IPS DF 4.7 (cell line): Measurements from ENCODE around the gene NDUFAF8.

Experiments
- DNase-seq: peaks from one replicate; pipeline ENCODE4 v3.0.0-alpha.2; 2013; ENCODE audit warnings: low spot score; ENCODE audit errors: extremely low read depth

Gene NDUFAF8

DNA sequence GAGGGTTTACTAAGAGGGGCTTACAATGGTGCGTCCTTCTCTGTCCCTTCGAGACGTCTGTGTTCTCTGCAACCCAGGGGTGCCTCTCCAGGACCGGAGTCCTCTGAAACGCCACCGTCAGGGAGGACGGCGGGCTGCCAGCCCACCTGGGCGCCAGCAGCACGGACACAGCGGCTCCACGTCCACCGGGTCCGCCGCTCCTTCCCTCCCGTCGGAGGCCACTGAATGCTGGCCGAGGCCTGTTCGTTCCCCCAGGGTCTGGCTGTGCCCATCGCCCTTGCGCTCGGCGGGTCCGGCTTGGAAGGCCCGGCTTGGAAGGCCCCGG is 666 bp upstream of the NDUFAF8 start:
- no peak for DNase-seq

DNA sequence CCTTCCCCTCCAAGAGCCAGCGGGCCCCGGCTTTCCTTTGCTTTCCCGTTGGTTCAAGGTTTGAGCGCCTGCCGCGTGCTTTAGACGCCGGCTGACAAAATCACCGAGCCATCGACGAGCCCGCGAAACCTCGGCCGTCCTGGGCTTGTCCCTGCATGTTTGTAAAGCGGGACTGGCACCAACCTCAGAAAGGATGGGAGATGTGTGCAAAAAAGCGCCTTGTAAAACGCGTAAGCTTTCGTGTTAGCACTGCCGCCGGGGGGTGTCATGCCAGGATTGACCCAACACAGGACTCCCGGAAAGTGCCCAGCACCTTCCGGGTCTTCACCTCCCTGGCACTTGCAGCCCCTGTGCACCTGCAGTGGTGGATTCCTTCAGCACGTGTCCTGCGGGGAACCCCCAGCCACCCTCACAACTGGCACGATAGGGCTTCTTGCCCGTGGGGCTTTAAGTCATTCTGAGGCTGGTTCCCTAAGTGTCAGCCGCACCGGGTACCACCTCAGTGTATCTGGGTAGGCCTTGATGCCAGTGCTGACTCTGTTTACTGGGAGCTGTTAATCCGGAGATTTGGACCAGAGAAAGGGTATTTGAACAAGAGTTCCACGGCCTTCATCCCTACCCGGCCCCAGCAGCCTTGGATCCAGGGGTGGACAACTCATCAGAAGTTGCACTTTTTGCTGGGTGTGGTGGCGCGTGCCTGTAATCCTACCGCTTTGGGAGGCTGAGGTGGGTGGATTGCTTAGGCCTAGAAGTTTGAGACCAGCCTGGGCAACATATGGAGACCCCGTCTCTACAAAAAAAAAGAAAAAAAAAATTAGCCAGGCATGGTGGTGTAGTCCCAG is 817 bp downstream of the NDUFAF8 start:
- no peak for DNase-seq

DNA sequence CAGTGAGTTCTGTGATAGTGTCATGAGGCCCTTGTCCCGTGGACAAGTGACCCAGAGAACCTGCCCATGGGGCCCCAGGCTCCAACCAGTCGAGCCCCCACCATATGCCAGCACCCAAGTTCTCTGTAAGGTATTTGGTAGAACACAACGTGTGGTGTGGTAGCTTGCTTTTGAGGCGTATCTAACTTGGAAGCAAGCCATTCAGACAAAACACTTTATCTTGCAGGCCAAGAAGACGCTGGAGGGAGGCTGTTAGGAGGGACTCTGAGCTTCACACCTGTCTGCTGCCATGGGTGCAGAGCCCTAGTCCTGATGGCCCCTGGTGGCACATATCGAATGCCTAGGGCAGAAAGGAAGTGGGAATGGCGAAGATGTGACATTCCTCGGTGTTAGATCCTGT is 1.6 kb downstream of the NDUFAF8 start:
- DNase-seq, result no peak

DNA sequence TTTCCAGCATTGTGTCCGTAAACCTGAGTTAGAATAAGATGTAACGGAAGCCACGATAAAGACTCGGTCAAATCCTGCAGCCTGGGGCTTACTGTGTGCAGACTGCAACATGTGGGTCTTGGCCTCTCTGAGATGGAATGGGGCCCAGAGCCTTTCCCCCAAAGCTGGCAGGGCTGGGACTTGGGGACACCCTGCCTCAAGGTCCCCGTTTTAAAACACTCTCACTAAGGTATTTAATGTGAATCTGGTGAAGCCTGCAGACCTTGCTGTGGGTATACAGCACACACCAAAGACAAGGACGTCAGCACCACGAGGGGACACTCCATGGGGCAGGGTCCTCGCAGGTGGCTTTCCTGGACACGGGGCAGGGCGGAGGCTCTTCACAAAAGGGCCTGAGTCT is 2.1 kb downstream of the NDUFAF8 start:
- DNase-seq, result no peak

DNA sequence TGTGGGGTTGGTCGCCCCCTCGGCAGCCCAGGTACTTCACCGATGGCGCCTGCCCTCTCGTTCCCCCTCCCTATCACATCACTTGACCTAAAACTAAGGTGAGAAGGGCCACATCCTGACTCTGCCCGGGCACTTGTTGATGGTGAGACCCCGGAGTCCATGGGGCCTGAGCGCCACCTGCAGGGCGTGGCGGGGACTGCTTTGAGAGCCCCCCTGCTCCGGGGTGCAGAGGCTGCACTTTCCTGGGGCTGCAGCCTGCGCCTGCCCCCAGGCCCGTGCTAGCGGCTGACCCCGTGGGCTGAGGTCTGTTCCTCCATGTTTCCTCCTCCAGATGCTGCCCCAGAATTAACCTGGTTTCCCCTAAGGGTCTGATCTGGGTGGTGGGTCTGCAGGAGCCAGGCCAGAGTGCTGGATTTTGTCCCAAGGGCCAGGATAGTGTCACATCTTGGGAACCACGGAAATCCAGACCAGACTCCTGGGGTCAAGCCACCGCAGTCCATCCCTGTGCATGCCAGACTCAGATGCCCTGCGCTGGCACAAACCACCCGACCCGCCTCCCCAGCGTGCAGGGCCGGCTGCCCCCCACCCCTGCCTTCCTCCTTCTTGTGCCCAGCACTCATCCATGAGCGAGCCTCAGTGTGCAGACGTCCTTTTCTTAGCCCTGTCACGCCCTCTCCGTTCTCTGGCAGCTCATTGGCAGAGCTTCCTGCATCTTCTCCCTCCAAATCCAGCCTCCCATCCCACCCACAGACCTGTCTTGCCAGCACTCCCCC is 2.7 kb downstream of the NDUFAF8 start:
- DNase-seq, result no peak

DNA sequence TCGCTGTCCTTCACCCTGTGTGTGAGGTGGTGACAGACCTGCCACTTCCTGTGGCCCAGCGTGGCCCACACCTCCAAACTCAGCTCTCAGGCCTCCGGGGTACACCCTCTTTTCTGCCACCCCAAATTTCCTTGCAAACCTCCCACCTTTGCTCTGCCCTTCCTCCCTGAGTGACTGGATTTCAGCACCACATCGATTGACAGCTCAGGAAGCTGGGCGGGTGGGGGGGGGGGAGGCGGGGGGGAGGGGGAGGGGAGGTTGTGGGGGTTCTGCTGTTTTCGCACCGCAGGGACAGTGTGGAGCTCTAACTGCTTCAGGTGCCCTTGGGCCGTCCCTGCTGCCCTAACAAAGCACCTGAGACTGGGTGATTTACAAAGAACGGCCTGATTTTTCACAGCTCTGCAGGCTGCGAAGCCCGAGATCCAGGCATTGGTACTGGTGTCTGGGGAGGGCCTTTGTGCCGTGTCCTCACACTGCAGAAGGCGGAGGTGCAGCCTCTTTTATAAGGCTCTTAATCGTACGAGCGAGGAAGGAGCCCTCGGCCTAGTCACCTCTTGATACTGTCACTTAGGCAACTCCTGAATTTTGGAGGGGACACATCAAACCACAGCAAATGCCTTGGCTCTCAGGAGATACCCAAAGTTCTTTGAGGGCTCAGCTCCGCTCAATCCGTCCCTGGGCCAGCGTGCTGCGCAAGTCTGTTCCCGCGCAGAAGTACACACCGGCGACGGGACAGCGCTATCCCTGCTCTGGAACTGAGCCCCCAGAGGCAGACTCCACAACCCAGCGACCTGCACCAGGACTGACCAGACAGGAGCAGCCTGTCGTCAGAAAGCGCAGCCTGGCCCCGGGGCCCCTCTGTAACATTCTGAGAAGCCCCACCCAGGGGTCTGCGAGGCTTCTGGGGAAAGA is 3.6 kb downstream of the NDUFAF8 start:
- no peak for DNase-seq

DNA sequence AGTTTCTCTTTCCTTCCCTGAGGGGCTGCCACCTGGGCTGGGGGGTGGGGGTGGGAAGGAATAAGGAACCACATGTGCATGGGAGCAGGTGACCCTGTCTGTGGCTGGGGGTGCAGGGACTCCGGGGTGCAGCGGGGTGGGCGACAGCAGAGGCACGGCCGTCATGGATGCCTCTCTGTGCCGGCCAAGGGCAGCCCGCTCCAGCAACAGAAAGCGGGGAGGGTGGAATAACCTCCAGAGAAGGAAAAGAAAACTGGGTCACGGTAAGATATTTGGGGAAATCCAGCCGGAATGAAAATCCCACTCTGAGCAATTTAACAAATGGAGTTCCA is 4.2 kb downstream of the NDUFAF8 start:
- no peak for DNase-seq

DNA sequence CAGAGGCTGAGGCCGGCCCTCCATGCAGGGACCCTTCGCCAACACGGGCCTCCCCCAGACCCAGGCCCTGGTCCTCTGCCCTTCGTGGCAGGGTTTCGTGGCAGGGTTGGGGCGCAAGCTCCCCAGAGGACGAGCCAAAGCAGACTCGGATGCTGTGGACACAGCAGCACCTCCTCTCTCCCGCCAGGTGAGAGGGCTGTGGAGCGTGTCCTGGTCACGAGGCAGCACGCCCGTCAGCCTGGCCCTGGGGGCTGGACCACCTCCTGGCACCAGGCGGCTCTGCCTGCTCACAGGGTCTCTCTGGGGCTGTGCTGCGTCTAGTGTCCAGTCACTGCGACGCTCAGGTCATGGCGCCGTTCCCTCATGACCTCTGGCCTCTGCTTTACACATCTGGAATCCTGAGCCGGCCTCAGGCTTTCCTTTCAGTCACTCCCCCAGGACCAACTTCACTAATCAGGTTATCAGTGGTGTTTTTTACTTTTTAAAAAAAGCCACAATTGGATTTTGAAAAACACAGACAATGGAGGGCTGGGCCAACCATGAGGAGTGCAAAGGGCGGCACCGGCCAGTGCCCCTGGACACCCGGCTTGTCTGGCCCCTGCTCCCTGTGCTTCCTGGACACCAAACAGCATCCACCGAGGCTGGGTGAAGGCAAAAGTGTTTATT is 5.4 kb downstream of the NDUFAF8 start:
- no peak for DNase-seq

DNA sequence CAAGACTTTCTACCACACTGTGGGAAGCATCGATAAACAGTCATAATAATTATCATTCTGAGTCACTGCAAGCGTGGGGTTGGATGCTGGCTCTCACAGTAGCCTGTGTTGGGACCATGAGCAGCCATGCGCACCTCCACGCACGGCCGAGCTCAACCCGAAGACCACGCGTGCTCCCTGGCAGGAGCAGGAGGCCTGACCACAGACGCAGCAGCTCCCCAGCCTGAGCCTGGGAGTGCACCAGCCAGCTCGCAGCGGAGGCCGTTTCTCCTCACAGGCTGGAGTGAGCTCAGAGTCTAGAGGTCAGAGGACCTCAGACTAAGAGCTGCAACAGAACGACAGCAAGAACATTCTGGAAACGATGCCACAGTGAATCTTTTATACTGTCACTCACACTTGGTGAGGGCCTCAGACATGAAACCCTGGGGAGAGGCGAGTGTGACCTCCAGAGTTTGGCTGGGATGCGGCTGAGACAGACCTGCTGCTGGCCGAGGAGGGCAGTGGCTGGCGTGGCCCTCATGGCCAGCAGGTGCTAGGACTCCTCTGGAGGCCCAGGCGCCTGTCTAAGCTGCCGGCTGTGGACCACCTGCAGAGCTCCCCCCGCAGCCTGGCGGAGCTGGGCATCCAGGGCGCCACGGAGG is 6.0 kb downstream of the NDUFAF8 start:
- no peak for DNase-seq

DNA sequence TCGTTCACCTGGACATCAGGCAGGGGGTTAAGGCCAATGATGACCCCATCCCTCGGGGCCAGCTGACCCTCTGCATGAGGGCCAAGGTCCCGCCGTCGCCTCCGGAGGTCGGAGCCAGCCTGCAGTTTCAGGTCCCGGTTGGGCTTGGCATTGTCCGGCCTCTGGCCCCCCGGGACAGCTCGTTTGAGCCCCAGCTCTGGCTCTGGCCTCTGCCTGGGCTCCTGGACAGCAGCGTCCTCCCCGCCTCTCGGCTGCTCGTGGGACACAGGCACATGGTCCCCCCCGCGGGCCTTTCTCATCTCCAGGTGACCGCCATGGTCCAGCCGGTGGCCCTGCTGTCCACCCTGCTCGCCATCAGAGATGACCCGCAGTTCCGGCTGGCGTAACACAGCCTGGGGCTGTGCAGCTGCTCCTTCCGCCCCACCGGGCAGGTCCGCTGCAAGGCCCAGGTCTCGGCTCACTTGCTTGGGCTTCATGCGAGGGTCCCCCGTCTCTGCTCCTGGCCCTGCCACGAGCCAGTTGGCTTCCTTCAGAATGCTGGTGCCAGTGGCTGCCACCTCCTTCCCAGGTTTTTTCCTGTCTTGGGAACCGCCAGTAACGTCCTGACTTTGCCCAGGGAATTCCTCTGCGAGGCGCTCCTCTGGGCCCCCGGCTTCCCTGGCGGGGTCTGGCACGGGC is 6.7 kb downstream of the NDUFAF8 start:
- no peak for DNase-seq

DNA sequence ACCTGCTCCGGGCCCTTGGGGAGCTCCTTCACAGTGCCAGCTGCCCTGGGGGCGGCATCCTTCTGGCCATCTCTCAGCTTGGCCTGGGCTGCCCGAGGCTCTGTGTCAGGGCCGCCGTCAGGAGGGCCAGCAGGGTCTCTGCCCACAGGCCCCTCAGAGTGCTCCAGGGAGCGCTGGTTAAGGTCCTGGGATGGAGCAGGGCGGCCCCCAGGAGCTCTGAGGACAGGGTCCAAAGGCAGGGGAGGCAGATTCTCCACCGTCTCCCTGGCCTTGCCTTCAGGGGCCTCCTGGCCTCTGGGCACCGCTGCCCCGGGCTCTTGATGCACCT is 7.2 kb downstream of the NDUFAF8 start:
- DNase-seq, result no peak

DNA sequence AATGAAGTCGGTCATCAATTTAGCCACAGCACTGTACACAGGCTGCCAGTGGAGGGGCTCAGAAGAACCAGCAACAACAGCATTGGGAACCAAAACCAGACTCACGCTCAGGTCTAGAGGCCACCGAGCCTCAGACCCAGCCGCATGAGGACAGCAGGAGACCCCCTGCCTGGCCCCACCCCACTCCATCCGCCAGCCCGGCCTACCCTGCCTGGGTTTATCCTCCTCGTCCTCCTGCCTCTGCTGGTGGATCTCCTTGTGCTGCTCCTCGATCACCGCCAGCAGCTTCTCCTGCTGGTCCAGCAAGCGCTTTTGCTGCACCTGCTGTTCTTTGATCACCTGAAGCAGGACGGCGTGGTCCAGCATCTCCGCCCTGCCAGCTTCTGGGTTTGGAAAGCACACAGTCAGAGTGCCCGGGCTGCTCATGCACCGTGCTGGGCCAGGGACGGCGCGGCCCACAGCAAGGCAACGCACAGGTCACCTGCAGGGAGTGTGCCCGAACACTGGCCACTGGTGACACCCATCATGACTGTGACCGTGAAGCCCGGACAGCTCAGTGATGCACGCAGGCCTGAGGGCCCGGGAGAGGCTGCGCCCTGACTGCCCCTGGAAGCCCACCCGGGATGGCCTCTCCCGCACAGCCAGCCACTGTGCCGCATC is 7.7 kb downstream of the NDUFAF8 start:
- DNase-seq, result no peak

DNA sequence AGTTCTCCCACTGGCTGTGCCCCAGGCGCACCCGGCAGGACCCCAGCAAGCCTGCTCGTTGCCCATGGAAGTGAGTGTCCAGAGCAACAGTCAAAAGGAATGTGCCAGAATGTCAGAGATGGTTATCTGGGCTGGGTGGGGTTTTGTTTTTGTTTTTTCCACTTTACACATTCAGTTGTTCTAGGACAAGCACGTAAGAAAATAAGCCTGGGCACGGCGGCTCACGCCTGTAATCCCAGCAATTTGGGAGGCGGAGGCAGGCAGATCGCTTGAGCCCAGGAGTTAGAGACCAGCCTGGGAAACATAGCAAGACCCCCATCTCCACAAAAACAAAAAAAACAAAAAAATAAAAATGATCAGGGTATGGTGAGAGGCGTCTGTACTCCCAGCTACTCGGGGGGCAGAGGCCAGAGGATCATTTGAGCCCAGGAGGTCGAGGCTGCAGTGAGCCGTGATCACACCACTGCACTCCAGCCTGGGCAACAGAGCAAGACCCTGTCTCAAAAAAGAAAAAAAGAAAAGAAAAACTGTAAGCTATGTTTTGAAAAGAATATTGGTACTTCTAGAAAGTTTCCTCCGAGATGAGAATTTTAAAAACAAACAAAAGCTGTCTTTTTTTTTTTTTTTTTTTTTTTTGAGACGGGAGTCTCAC is 8.3 kb downstream of the NDUFAF8 start:
- DNase-seq, result no peak

DNA sequence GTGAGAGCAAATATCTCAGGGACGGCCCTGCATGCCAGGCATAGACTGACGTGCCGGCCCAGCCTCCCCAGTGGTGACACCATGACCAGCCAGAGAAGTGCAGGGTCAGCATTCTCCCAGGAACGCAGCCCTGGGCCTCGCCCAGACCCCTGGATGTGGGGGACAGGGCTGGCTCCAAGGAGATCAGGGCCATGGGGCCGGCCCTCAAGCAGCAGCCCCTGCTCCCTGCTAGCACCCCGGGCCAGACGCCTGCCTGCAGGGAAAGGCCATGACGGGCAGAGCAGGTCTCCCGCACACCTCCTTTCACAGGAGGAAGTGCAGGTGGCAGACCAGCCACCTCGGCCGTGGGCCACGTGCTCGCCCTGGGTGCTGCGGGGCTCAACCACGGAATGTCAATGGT is 9.5 kb downstream of the NDUFAF8 start:
- DNase-seq, result no peak

DNA sequence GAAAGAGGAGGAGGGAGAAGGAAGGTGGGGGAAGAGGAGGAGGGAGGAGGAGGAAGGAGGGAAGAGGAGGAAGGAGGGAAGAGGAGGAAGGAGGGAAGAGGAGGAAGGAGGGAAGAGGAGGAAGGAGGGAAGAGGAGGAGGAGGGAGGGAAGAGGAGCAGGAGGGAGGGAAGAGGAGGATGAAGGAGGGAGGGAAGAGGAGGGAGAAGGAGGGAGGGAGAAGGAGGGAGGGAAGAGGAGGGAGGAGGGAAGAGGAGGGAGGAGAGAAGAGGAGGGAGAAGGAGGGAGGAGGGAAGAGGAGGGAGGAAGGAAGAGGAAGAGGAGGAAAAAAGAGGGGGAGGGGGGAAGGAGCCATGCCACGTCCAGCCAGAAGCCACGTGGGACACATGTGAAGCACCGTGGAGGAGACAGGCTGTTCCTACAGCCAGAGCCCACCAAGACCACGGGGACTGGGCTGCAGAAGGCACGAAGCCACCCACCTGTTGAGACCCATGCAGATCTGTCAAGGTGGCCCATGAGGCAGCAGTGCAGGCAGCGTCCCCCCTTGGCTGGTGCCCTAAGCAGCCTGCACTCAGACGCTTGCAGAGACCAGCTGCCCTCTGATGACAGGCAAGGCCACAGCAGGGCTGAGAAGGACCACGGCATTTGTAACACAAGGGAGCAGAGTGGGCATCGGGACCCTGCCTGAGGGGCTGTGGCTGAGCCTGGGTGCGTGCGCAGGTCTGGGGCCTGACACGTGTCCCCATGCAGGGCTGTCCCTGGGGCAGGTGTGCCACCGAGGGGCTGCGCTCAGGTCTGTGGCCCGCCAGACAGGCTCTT is 10.3 kb downstream of the NDUFAF8 start:
- no peak for DNase-seq

DNA sequence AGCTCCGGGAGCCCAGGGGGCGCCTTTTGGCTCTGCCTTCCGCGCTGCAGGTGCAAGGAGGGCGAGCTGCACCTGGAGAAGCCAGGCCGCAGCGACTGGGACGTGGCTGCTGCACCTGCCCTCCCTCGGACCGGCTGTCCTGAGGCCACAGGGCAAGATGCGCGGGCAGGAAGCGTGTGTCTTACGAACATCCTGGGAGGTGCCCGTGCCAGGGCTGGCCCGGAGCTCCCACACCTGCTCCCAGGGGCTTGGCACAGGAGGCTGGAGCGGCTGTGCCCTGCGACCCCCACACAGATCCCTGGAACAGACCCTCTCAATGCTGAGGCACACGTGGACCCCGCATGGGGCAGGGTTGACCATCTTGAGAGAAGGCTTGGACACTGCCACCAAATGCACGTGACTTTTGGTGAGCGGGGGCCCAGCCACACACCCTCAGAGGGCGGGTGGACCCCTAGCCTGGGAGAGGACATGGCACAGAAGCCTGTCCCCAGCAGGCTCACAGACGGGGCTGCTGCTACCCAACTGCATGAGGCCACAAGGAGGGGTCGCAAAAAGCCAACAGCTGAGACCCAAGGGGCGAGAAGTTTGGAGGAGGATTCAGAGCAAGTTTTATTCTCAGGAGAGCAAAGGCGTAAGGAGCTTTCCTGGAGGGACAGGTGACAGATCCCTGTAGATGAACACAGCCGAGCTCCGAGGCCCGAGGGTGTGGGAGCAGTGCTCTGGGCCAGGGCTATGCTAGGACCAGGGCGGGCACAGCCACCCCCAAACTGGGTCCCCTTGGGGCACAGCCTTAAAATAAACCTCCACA is 11.4 kb downstream of the NDUFAF8 start:
- DNase-seq, result no peak

DNA sequence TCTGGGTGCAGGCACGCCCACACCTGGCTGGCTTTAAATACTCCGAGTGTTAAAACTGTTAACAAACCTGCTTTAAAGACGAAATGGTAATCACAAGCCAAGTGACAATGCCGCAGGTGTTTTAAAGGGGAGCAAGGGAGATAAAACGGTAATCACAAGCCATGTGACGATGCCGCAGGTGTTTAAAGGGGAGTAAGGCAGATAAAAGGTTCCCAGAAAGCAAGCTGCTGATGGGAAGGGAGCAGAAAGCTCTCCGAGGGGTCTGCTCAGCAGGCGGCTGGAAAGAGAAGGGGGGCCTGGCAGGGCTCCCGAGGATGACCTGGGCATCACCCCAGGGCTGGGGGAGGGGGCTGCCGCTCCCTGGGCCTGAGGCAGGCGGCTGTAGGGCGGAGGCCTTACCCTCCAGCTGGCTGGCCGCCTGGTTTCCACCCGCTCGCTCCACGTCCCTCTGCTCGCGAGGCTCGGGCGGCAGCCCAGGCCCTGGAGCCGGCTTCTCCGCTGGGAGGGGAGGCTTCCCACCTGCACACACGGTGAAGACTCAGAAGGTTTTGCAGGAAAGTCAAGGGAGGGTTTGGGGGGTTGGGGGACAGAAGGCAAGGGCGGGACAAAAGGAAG is 12.1 kb downstream of the NDUFAF8 start:
- no peak for DNase-seq
